CD4-positive, alpha-beta T cell treated with Interleukin-15 for 1 hour (primary cell): ENCODE data around the gene GRIK5.
A peak's percentile ranks its signal among the peaks of the same experiment; 100 is the strongest.
"Not testable (repeated sequence)": the region's sequence is repeated elsewhere in the genome, so short reads cannot be mapped to it uniquely, and the experiment has no call there.

ENCODE experiments used
- DNase-seq: peaks from one replicate; pipeline ENCODE4 v3.0.0-alpha.2; 2020

GRIK5 gene

DNA sequence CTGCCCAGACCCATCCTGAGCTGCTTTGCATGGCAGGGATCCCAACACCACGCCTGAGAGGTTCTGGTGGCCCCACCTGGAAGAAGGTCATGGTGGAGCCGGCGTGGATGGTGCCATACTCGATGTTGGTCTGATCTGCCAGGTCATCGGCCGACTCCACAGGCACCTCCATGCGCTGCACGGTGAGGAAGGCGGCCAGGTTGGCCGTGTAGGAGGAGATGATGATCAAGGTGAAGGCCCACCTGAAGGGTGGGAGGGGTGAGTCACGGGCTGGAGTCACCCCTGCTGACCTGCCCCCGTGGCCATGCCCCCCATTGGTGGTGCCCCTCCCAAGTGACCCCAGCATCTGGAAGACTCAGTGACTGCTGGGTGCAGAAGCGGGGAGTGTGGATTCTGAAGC lies 63.4 kb downstream of the GRIK5 start:
- DNase-seq: no peak

DNA sequence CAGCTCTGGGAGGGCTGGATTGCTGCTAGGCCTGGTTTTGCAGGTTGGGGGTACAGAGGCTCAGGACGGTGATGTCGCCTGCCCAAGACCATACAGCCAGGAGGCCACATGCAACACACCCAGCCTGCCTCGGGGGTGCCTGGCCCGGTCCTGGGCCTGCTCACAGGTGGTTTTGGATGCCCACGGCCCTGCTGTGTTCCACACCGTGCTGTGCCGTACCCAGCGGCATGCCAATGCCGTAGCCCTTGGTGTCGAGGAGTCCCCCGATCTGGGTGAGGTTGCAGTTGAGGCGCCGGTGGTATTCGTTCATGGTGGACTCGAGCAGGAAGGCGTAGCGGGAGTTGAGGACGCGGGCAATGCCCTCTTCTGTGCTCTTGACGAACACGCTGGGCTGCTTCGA lies 64.5 kb downstream of the GRIK5 start:
- no peak for DNase-seq

- no peak for DNase-seq
Measured at GRCh38 chr19:42003506-42004294, 66.3 kb downstream of the GRIK5 start.

DNA sequence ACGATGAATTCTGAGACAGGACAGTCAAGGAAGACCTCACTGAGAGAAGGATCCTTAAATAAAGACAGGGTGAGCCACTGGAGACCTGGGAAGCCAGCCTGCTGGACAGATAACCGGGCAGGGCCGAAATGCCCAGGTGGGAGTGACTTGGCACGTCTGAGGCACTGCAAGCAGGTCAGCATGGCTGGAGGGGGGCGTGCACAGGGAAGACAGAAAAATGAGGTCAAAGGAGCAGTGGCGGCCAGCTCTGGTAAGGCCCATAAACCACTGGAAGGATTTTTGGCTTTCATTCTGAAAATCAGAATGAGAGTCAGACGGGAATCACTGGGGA lies 70.2 kb downstream of the GRIK5 start:
- DNase-seq: no peak

DNA sequence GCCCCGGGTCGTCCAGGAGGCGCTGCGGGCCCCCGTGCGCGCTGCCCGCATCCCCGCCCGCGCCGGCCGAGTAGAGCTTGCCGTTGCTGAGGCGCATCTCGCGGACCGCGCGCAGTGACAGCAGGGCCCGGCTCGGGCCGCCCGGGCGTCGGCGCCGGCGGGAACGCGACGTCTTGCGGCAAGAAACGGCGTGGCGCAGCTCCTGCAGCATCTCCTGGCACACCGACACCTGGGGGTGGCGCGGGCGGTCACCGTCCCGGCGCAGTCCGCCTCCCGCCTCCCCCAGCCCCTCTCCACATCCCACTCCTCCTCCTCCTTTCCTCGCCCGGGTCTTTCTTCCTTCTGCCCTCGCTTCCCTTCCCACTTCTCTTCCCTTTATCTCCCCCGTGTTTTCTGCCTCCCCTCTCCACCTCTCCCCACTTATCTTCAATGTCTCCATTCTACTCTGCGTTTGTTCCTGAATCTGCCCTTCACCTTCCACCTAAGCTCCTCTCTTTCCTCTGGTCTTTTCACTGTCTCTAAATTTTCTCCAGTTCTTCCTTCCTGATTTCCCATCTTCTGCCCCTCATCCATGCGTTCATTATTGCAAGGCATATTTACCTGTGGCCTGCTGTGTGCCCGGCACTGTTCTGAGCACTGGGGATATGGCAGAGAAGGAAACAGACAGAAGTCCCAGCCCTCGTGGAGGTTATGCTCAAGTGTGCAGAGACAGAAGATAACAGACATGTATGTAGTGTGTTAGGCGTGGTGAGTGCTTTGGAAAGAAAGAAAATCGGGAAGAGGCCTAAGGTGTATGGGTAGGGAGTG lies 70.7 kb downstream of the GRIK5 start:
- DNase-seq: no peak

- DNase-seq: no peak
Measured at GRCh38 chr19:41998246-41999020, 71.6 kb downstream of the GRIK5 start.

- no peak for DNase-seq
Measured at GRCh38 chr19:41997851-41998229, 72.2 kb downstream of the GRIK5 start.

GRCh38 chr19:41997121-41997850 lies 72.7 kb downstream of the GRIK5 start:
- no peak for DNase-seq

DNA sequence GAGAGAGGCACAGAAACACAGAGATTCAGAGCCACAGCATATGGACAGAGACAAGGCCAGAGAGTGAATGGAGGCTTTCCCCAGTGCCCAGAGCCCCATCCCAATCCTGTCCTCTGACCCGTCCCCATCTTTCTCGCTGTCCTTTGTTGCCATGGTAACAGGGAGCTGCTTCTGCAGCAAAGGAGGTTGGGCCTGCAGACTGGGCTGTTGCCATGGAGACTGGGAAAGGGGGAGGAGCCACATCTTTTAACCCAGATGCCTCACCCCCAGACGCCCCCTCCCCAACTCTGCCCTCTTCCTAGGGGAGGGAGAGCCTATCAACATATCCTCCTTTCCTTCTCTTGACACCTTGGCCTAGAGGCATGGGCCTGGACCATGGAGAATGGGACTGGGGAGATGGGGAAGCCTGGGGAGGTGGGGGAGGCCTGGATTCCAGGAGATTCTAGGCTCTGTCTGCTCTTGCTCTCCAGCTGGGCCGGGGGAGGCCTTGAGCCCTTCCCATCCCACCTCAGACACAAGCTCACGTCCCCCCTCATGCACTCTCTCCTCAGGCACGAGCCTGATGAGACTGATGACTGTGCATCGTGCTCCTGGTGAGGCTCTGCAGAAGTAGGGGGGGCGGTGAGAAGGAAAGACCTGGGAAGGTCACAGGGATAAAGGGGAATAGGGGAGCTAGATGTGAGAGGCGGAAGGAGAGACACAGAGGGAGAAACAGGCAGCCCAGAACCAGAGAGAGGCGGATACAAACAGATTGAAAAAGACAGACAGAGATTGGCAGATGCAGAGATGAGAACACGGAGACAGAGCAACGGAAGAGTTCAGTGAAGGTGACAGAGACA lies 73.8 kb downstream of the GRIK5 start:
- no peak for DNase-seq

DNA sequence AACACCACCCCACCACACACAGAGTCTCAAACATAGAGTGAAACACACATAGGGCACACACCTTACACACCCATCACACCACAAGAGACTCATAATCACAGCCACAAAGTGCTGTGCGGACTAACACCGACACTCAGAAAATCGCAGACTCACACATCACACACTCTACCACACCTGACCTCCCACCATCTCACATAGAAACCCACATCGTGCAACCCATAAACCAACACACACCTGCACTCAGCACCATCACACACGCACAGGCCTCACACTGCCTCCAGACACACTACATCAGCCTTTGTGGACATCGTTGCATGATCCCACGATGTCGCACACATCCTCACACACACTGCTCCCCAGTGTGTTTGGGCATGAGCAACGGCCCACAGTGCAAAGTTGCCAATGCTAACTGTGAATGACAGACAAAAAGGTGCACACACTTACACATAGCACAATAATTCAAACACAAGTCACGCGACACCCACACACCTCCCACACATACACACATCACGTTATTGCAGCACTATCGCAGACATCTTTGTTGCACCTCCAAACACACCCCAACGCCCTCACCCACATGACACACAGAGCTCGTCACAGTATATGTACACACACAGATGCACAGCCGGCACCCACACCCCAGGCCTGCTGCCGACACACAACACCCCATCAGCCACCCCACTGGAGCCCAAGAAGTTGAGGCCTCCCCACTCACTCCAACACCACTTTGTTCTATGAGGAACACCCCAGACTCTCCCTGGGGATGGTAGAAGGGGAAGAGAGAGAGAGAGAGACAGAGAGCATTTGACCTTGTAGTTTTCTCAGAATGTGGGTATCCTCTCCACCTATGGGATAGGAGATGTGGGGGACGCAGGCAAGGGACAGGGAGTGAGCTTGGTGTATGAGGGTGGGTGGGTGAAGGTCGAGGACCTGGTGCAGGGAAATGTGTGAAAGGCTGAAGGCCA lies 74.7 kb downstream of the GRIK5 start:
- DNase-seq: no peak

- no peak for DNase-seq
Measured at GRCh38 chr19:41994521-41994971, 75.5 kb downstream of the GRIK5 start.

DNA sequence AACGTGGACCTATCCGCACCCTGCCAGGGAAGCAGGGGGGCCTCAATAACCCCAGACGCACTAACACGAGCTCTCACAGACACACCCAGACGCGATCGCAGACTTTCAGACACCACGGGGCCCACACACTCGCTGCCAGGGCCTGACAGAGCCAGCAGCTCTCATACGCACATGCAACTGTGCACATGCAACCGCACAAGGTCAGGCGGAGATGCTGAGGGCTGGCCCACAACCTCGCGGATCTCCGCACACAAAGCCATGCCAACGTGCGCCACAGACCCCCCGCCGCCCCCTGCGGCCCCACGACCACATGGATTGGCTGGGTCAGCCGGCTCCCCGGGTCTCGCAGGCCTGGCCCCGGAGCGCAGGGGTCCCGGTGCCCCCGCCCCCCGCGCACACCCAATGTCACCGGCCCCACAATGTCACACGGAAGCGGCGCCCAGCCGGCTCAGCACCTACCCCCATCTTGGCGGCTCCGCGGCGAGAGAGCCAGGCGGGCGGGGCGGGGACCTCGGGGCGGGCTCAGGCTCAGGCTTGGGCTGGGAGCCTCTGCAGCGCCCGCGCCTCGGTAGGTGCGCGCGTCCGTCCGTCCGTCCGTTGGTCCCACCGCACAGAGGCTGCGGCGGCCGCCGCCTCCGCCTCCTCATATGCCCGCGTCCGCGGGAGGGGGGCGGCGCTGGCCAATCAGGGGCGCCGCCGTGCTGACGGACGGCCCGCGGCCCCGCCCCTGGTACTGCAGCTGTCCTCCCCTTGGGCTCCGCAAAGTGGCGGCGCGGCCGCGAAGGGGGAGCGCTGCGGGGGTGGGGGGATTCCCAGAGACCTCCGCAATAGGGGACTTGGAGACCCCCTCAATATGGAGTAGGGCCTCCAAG lies 76.2 kb downstream of the GRIK5 start, which contains the start of gene ATP1A3:
TSS of gene ATP1A3 (minus strand) at position 619 of the 872 bp plus-strand sequence. CDS start at position 465, 154 bp downstream.
- peak; percentile 67 for DNase-seq

DNA sequence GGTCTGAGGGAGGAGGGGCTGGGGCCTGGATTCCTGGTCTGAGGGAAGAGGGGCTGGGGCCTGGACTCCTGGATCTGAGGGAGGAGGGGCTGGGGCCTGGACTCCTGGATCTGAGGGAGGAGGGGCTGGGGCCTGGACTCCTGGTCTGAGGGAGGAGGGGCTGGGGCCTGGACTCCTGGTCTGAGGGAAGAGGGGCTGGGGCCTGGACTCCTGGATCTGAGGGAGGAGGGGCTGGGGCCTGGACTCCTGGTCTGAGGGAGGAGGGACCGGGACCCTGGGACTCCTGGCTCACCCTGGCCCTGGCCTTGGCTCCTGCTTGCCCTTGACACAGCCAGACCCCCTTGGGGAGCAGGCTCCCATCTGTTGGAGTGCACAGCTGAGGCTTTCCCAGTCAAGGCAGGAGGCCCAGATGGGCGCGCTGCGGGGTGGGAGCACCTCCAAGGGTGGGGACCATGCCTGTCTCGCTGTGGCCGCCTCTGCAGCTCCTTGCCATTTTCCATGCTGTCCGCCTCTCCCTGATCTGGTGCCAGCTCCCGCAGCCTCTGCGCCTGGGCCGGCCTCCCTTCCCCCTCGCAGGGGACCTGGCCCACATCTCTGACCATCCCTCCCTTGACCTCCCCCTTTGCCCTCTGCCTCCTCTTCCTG lies 78.0 kb downstream of the GRIK5 start:
- not testable (repeated sequence) for DNase-seq

DNA sequence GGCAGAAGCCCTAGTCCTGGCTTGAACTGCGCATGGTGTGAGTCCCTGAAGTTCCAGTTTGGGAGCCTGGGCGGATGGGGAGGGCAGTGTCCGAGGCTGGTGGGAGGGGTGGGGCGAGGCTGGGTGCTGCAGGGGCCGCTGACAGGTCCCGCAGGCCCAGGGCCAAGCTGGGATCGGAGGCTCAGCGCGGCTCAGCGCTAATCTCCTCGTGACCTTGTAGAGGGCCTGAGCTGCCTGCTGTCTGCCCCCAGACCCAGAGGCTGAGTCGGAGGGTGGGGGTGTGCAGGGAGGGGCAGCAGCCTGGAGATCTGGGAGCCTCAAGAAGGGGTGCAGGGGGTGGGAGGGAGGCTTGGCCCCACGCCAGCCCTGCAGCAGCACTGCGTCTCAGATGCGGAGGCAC lies 79.0 kb downstream of the GRIK5 start:
- no peak for DNase-seq

DNA sequence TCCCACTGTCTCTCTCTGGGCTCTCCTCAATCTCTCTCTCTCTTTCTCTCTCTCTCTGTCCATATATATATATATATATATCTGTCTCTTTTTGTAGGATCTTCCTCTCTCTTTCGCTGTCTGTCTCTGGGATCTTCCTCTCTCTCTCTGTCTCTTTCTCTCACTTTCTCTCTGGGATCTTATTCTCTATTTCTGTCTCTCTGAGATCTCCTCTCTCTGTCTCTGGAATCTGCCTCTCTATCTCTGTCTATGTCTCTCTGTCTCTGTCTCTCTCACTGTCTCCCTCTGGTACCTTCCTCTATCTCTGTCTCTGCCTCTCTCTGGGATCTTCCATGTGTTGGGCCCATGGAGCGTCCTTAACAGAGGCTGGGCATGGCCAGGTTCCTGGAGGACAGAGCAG lies 79.4 kb downstream of the GRIK5 start:
- no peak for DNase-seq

- DNase-seq: no peak
Measured at GRCh38 chr19:41990028-41990427, 80.0 kb downstream of the GRIK5 start.

- DNase-seq: no peak
Measured at GRCh38 chr19:41988947-41989346, 81.1 kb downstream of the GRIK5 start.

- DNase-seq: no peak
Measured at GRCh38 chr19:41987141-41987860, 82.7 kb downstream of the GRIK5 start.
